Upper lobe of left lung (tissue), 6 donors: ENCODE results near the gene CARD19. TPM values are rescaled to one million over a fixed set of nuclear protein-coding genes. Genes with fewer than 3 reads are reported as not detected.

ENCODE experiments used
- ATAC-seq, 2 donors: fragments of 200-7000 bp; cut with Tn5 transposase; one replicate each; pipeline ENCODE4 v1.9.1; 2022; ENCODE audit warnings: mild to moderate bottlenecking in 2 of 2, moderate library complexity in 2 of 2; ENCODE audit not compliant: low FRiP score in 2 of 2
- DNase-seq, 2 donors: peaks; one replicate each; pipeline ENCODE4 v3.0.0-alpha.2; 2019 to 2020
- H3K27ac ChIP-seq, 4 donors: fragments of 200-600 bp; sonication (generic); one replicate each; pipeline ENCODE4 v1.5.1; 2016 to 2019
- H3K27me3 ChIP-seq, 4 donors: fragments of 200-600 bp; sonication (generic); one replicate each; pipeline ENCODE4 v1.5.1; 2017 to 2019
- H3K36me3 ChIP-seq, 4 donors: fragments of 200-600 bp; sonication (generic); one replicate each; pipeline ENCODE4 v1.5.1; 2016 to 2019
- H3K4me1 ChIP-seq, 4 donors: fragments of 200-600 bp; sonication (generic); one replicate each; pipeline ENCODE4 v1.5.1; 2018 to 2019
- H3K4me3 ChIP-seq, 4 donors: fragments of 200-600 bp; sonication (generic); one replicate each; pipeline ENCODE4 v1.5.1; 2017 to 2019; ENCODE audit warnings: mild to moderate bottlenecking in 2 of 4, moderate library complexity in 1 of 4
- H3K9me3 ChIP-seq, 4 donors: fragments of 200-600 bp; sonication (generic); one replicate each; pipeline ENCODE4 v1.5.1; 2018 to 2019
- CTCF ChIP-seq, 6 experiments: fragments of 450-650 bp in 4 of 6; fragments of 200-600 bp in 2 of 6; sonication (generic) in 2 of 6; IDR thresholded peaks; one replicate each; pipeline ENCODE4 v1.5.1; 2016 to 2019; ENCODE audit warnings: antibody characterized with exemption in 6 of 6
- EP300 ChIP-seq, 4 donors: sonication (generic); formaldehyde crosslinking; IDR thresholded peaks; one replicate each; pipeline ENCODE4 v1.5.1; 2017; ENCODE audit warnings: antibody characterized with exemption in 4 of 4, control low read depth in 2 of 4
- POLR2A ChIP-seq, 4 donors: fragments of 450-650 bp; IDR thresholded peaks; one replicate each; pipeline ENCODE4 v1.5.1; 2016 to 2017; ENCODE audit warnings: antibody characterized with exemption in 4 of 4, mild to moderate bottlenecking in 2 of 4
- POLR2AphosphoS5 ChIP-seq, 2 donors: sonication (generic); formaldehyde crosslinking; IDR thresholded peaks; one replicate each; pipeline ENCODE4 v1.5.1; 2017; ENCODE audit warnings: antibody characterized with exemption in 2 of 2
- WGBS, 2 donors: methylation state at CpG; one replicate each; pipeline ENCODE4 v1.1.5; 2017 to 2018; 5-methylcytosine and 5-hydroxymethylcytosine counted together
- total RNA-seq, 6 donors: library from RNA; depleted of rRNA in 4 of 6; stranded (reverse); fragments of >200 nt in 4 of 6; gene quantifications; one replicate each; pipeline versions ENCODE4 v1.1.0 to v1.2.1, GENCODE V29; 2016 to 2021
- donor health status: DM: no; HTN: no; CAD: no; lungs with moderate emphysema.
- donor health status: DM: no; HTN: yes; CAD: no; lungs with severe emphysema.

The CARD19 gene
- total RNA-seq, 6 donors from 2014 or later = 34.7 to 92.3 (median 41.7) TPM

GRCh38 chr9:93071464-93071863 is 24.6 kb upstream of the CARD19 start:
- no peaks in the 10 kb centered on the region for H3K9me3 ChIP-seq
- WGBS, 2 donors = 87 to 96% methylated on average over 7 of the region's 7 CpGs
- peaks cover 0 to 3% (median 0%) of the 10 kb centered on the region in 4 donors for H3K4me1 ChIP-seq
- TF ChIP-seq POLR2A (IDR thresholded peaks at IDR 0.05) = no peak
- no peak for TF ChIP-seq EP300 (IDR thresholded peaks at IDR 0.05)
- TF ChIP-seq POLR2AphosphoS5 (IDR thresholded peaks at IDR 0.05) = no peak
- no peak for TF ChIP-seq CTCF (IDR thresholded peaks at IDR 0.05)
- H3K27ac ChIP-seq = no peak overlapping the region
- H3K36me3 ChIP-seq = no peaks in the 10 kb centered on the region
- ATAC-seq (no peak), DNase-seq (no peak)
- no peak overlapping the region for H3K4me3 ChIP-seq
- H3K27me3 ChIP-seq = no peaks in the 10 kb centered on the region

- Histone ChIP-seq H3K27me3 (no peaks in the 10 kb centered on the region), H3K27ac (no peak overlapping the region), H3K36me3 (no peaks in the 10 kb centered on the region), H3K9me3 (no peaks in the 10 kb centered on the region), H3K4me3 (no peak overlapping the region), H3K4me1 (peaks cover 0 to 3% (median 0%) of the 10 kb centered on the region in 4 donors)
- no peak for TF ChIP-seq POLR2AphosphoS5 (IDR thresholded peaks at IDR 0.05)
- TF ChIP-seq EP300 (IDR thresholded peaks at IDR 0.05) = no peak
- no peak for TF ChIP-seq POLR2A (IDR thresholded peaks at IDR 0.05)
- no peak for TF ChIP-seq CTCF (IDR thresholded peaks at IDR 0.05)
- WGBS, 2 donors = 25 to 42% methylated on average over 1 to 5 of the region's 5 CpGs
- DNase-seq = no peak
- ATAC-seq = no peak
Observed at GRCh38 chr9:93072383-93072795, 23.6 kb upstream of the CARD19 start.

- no peak for ATAC-seq
- Histone ChIP-seq H3K9me3 (no peaks in the 10 kb centered on the region), H3K27ac (no peak overlapping the region), H3K4me1 (peaks cover 0 to 3% (median 0%) of the 10 kb centered on the region in 4 donors), H3K4me3 (no peak overlapping the region), H3K27me3 (no peaks in the 10 kb centered on the region), H3K36me3 (no peaks in the 10 kb centered on the region)
- 90 to 98% methylated on average over 10 to 12 of the region's 12 CpGs for WGBS, 2 donors
- no peak for TF ChIP-seq CTCF (IDR thresholded peaks at IDR 0.05)
- TF ChIP-seq EP300 (IDR thresholded peaks at IDR 0.05) = no peak
- no peak for TF ChIP-seq POLR2A (IDR thresholded peaks at IDR 0.05)
- DNase-seq = no peak
Observed at GRCh38 chr9:93076101-93076791, 19.8 kb upstream of the CARD19 start.

GRCh38 chr9:93076792-93077128 is 19.3 kb upstream of the CARD19 start:
- WGBS, 2 donors = 95 to 100% methylated on average over 2 of the region's 2 CpGs
- no peaks in the 10 kb centered on the region for H3K27me3 ChIP-seq
- no peak for TF ChIP-seq CTCF (IDR thresholded peaks at IDR 0.05)
- TF ChIP-seq POLR2AphosphoS5 (IDR thresholded peaks at IDR 0.05) = no peak
- TF ChIP-seq EP300 (IDR thresholded peaks at IDR 0.05) = no peak
- TF ChIP-seq POLR2A (IDR thresholded peaks at IDR 0.05) = no peak
- H3K4me3 ChIP-seq = no peak overlapping the region
- no peaks in the 10 kb centered on the region for H3K36me3 ChIP-seq
- H3K27ac ChIP-seq = no peak overlapping the region
- no peaks in the 10 kb centered on the region for H3K9me3 ChIP-seq
- H3K4me1 ChIP-seq = peaks cover 0 to 3% (median 0%) of the 10 kb centered on the region in 4 donors
- DNase-seq (no peak), ATAC-seq (no peak)

GRCh38 chr9:93077367-93077766 is 18.6 kb upstream of the CARD19 start:
- no peaks in the 10 kb centered on the region for H3K36me3 ChIP-seq
- ATAC-seq (no peak), DNase-seq (no peak)
- no peak overlapping the region for H3K4me3 ChIP-seq
- no peak for TF ChIP-seq EP300 (IDR thresholded peaks at IDR 0.05)
- no peak for TF ChIP-seq POLR2A (IDR thresholded peaks at IDR 0.05)
- TF ChIP-seq CTCF (IDR thresholded peaks at IDR 0.05) = no peak
- TF ChIP-seq POLR2AphosphoS5 (IDR thresholded peaks at IDR 0.05) = no peak
- no peaks in the 10 kb centered on the region for H3K27me3 ChIP-seq
- H3K4me1 ChIP-seq = peaks cover 0 to 3% (median 0%) of the 10 kb centered on the region in 4 donors
- H3K9me3 ChIP-seq = no peaks in the 10 kb centered on the region
- H3K27ac ChIP-seq = no peak overlapping the region
- 100% methylated on average over 1 of the region's 1 CpG for WGBS, 2 donors
